ENCODE measurements around the gene TAS2R14.

- TF ChIP-seq POLR2A (IDR thresholded peaks at IDR 0.05; ENCODE audit: control extremely low read depth in 1 of 2, low read depth in 2 of 2, low read length in 2 of 2) (no peak), BRCA1 (IDR thresholded peaks at IDR 0.05; ENCODE audit: low read depth, low read length) (no peak), EP300 (IDR thresholded peaks at IDR 0.05; ENCODE audit: borderline replicate concordance in 1 of 2, low read depth in 2 of 2, low read length in 2 of 2) (no peak), EGR1 (IDR thresholded peaks at IDR 0.05; ENCODE audit: borderline replicate concordance, low read depth, low read length) (no peak), CTCF (IDR thresholded peaks at IDR 0.05; ENCODE audit: control extremely low read depth in 1 of 3, insufficient read depth in 1 of 3, low read depth in 1 of 3, low read length in 3 of 3) (no peak), POLR2AphosphoS5 (IDR thresholded peaks at IDR 0.05; ENCODE audit: low read depth, low read length) (no peak), SP1 (IDR thresholded peaks at IDR 0.05; ENCODE audit: low read depth, low read length) (no peak), GABPA (IDR thresholded peaks at IDR 0.05; ENCODE audit: borderline replicate concordance, insufficient read depth, low read length) (no peak), SAP30 (IDR thresholded peaks at IDR 0.05; ENCODE audit: insufficient read depth, insufficient replicate concordance, low read length) (no peak), ASH2L (IDR thresholded peaks at IDR 0.05; ENCODE audit: low read length) (no peak), CHD1 (IDR thresholded peaks at IDR 0.05; ENCODE audit: low read depth, low read length) (no peak), TCF12 (IDR thresholded peaks at IDR 0.05; ENCODE audit: low read depth, low read length) (no peak), MAX (IDR thresholded peaks at IDR 0.05) (no peak)
Measured at GRCh38 chr12:10982244-10982643, 43.2 kb upstream of the TAS2R14 start.

Measured in H1 (cell line).